Stimulated activated effector memory CD8-positive, alpha-beta T cell treated with anti-CD3 and anti-CD28 coated beads, Interleukin-12 subunit alpha, Interleukin-12 subunit beta, amount 100 ng/mL, for 72 hours (primary cell): ENCODE data around the gene DAB2IP.
"Not testable (repeated sequence)": the region's sequence is repeated elsewhere in the genome, so short reads cannot be mapped to it uniquely, and the experiment has no call there.

Experiments used
- ATAC-seq: fragments of 150-1000 bp; cut with Tn5 transposase; 2 replicates; pipeline ENCODE4 v1.10.0; 2021
- DNase-seq, 2 donors: peaks; one replicate each; pipeline ENCODE4 v3.0.0; 2021 to 2022; ENCODE audit warnings: low spot score in 2 of 2
- H3K27ac Mint-ChIP-seq: one replicate; pipeline ENCODE4 v1.8.0; 2022; ENCODE audit warnings: mild to moderate bottlenecking, mixed read lengths
- H3K36me3 Mint-ChIP-seq: one replicate; pipeline ENCODE4 v1.8.0; 2022; ENCODE audit warnings: mild to moderate bottlenecking, mixed read lengths
- H3K4me1 Mint-ChIP-seq: one replicate; pipeline ENCODE4 v1.8.0; 2022; ENCODE audit warnings: mixed read lengths
- H3K4me3 Mint-ChIP-seq: one replicate; pipeline ENCODE4 v1.8.0; 2022; ENCODE audit warnings: mild to moderate bottlenecking, mixed read lengths
- H3K9me3 Mint-ChIP-seq: one replicate; pipeline ENCODE4 v1.8.0; 2022; ENCODE audit warnings: mixed read lengths

The DAB2IP gene

DNA sequence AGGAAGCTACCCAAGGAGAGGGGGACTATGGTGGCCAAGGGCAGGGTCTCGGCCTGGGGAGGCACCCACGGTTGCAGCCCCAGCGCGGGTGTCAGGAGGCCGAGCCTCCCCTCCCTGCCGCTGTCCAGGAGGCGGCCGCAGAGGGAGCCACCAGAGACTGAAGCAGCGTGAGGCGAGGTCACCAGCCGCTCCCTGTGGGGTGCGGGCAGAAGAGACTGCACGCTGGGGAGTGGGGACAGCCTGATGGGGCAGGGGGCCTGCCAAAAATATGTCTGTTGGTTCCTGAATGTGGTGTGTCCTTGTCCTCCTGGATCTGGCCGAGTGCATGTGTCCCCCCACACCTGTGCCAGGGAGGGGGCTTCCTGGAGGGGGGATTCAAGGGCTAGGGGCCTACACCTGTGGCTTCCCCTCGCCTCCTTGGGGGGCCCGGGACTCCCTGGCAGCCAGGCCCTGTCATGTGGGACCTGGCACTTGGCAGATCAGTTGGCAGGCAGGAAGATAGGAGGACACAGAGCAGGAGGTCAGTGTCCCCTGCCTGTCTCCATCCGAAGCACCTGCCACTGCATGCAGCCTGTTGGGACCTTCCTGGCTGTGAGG is 131.2 kb downstream of the DAB2IP start:
- Mint-ChIP-seq H3K9me3 (peaks cover 4% of the 10 kb centered on the region), H3K4me1 (peaks cover 7% of the 10 kb centered on the region), H3K36me3 (no peaks in the 10 kb centered on the region), H3K27ac (no peak overlapping the region), H3K4me3 (no peak overlapping the region)
- no peak for ATAC-seq
- no peak for DNase-seq

DNA sequence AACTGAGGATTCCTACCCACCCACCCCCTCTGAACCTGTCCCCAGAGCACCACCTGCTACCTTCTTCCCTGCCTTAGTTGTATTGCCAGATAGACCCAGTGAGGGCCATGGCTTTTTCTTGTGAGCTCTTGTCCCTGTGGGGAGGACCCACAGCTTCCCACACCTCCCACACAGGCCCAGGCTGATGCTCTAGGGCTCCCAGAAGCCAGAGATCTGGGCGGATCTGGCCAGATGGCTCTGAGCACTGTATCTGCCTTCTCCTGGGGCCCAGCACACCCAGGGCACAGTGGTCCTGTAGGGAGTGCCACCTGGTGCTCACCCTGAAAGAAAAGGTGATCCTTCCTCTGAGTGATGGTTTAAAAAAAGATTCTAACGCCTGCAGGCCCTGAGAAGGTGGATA is 131.7 kb downstream of the DAB2IP start:
- ATAC-seq, result no peak
- H3K36me3 Mint-ChIP-seq, result no peaks in the 10 kb centered on the region
- no peak overlapping the region for H3K27ac Mint-ChIP-seq
- no peak overlapping the region for H3K4me3 Mint-ChIP-seq
- no peak for DNase-seq
- peaks cover 4% of the 10 kb centered on the region for H3K9me3 Mint-ChIP-seq
- peaks cover 7% of the 10 kb centered on the region for H3K4me1 Mint-ChIP-seq

DNA sequence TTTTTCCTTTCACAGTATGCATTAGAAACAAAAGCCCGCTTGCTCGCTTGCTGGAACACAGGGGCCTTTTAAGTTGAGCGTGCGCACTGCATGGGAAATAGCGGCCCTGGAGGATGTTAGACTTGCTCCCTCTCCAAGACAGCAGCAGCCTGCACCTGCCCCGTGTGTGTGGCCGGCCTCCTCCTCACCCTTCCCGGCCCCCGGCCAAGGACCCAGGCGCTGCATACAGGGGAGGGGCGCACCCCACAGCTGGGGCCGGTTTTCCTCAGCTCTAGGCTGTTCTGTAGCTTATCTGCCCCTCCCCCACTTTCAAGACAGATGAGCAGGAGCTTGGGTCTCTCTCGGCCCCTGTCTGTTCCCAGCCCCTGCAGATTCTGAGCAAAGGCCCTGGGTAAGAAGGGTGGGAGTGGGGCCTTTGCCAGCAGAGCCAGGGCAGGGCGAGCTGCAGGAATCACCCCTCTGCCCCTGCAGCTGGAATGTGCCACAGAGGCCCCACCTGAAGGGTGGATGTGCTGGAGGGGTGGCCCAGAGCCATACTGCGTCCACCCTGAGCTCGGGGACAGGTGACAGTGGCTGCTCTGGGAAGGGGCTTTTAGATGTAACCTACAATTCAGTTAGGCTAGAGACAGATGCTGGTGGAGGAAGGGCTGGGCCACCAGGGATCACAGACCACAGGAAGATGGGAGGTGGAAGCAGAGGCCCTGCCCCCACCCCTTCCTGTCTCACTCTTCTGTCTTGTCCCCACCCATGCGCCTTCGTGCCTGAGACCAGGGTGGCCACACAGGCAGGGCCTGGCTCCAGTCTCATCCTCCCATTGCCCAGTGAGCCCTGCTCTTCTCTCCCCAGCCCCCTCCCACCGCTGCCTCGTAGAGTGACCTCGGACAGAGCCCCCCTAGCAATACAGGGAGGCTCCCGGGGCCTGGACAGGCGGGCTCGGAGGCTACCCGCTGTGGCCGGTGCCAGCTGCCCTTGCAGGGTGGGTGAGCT is 132.4 kb downstream of the DAB2IP start:
- Mint-ChIP-seq H3K36me3 (no peaks in the 10 kb centered on the region), H3K9me3 (peaks cover 3% of the 10 kb centered on the region), H3K4me3 (no peak overlapping the region), H3K27ac (no peak overlapping the region), H3K4me1 (peaks cover 7% of the 10 kb centered on the region)
- no peak for DNase-seq
- no peak for ATAC-seq

DNA sequence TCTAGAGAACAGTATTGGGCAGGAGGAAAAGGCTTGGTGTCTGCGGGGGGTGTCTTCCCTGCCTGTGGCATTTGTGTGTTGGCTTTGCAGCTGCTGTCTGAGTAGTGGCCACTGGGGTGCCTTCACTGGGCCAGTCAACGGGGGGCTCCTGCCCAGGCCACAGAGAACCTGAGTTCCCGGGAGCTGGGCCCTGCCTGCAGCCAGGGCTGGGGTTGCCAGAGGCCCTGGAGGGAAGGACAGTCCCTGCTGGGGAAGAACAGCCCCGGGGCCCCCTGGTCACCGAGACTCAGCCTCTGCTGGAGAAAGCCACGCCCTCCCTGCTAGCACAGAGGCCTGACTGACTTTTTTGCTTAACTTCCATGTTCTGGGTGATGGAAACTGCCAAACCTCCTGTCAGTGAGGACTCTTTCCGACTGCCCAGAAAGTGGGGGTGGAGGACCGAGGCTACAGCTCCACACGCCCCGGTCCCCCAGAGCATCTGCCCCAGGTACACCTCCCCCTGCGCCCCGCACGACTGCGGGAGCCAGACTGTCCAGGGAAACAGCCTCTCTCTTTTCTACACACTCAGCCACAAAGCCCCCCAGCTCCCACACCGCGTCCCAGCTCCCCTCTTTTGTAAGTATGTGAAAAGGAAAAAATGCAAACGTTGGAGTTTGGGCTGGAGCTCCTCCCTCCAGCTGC is 133.4 kb downstream of the DAB2IP start:
- no peak overlapping the region for H3K27ac Mint-ChIP-seq
- ATAC-seq (no peak), DNase-seq (no peak)
- no peaks in the 10 kb centered on the region for H3K9me3 Mint-ChIP-seq
- H3K4me3 Mint-ChIP-seq, result no peak overlapping the region
- no peaks in the 10 kb centered on the region for H3K36me3 Mint-ChIP-seq
- peaks cover 7% of the 10 kb centered on the region for H3K4me1 Mint-ChIP-seq

DNA sequence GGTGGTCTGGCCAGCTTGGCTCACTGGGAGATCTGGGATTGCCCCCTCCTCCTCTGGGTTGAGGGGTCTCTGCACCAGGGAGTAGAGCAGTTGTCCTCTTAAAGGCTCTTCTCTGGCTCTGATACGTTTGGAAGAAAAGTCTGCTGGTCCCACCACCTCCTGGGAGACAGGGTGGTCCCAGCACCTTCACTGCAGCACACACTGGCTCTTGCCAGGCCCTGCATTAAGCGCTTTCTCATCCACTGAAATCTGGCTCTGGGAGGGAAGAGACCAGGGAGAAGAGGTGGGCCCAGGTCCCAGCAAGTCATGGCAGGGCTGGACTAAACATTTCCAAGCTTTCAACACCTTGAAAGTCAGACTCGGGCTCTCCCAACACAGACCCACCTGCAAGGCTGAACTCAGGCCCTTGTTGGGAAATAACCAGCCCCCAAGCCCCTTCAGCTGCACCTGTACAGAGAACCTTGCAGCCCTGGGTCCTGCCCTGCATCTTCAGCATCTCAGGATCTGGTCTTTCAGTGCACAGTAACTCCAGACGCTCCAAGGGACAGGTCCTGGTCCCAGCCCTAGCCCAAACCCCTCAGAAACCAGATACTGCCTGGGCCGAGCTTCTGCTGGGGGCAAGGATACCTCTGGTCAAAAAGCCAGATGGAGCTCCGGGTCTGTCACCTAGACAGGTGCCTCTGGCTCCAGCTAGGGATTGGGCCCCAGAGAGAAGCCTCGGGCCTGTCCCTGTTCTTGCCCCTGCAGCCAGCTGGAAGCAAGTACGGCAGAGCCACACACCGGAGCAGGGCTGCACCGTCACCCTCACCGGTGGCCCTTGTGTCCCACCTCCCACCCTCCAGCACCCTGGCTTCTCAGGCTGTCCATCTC is 134.5 kb downstream of the DAB2IP start:
- DNase-seq (no peak), ATAC-seq (no peak)
- Mint-ChIP-seq H3K27ac (no peak overlapping the region), H3K36me3 (no peaks in the 10 kb centered on the region), H3K9me3 (no peaks in the 10 kb centered on the region), H3K4me1 (peaks cover 7% of the 10 kb centered on the region), H3K4me3 (no peak overlapping the region)

DNA sequence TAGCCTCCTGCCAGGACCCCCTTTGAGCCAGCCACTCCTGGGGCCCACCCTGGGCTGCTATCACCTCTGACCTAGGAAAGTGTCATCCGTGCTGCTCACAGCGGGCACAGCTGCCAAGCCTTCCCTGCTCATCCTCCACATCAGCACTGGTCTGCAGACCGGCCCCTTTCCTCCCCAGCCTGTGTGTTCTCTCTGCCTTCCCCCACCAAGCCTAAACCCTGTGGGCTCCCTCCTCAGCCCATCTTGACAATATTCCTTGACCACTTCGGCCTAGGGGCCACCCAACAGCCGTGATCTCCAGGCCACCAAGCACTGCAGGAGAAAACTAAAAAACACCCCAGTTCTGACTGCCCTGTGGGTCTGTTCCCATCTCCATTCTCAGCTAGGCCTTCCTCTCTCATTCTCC is 135.1 kb downstream of the DAB2IP start:
- Mint-ChIP-seq H3K9me3 (no peaks in the 10 kb centered on the region), H3K27ac (no peak overlapping the region), H3K36me3 (no peaks in the 10 kb centered on the region), H3K4me3 (no peak overlapping the region), H3K4me1 (peaks cover 7% of the 10 kb centered on the region)
- DNase-seq (no peak), ATAC-seq (no peak)

DNA sequence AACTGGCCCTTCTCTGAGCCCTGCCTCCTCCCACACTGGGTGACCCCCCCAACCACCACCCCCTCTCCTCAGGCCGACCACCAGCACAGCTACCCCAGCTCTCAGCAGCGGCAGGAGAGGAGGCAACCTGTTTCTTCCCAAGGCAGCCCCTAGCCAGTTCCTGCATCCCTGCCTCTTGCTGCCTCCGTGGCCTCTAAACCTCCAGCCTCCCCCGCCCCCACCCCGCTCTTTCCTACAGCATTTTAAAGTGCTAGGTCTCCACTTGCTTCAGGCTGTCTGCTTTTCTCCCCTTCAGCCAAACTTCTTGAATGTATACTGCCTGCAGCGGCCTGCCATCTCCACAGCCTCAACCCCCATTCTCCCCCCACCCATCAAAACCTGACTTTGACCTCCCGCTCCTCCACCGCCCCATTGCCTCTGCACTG is 135.6 kb downstream of the DAB2IP start:
- H3K36me3 Mint-ChIP-seq, result no peaks in the 10 kb centered on the region
- DNase-seq (no peak), ATAC-seq (no peak)
- no peak overlapping the region for H3K27ac Mint-ChIP-seq
- H3K4me1 Mint-ChIP-seq, result peaks cover 7% of the 10 kb centered on the region
- H3K4me3 Mint-ChIP-seq, result no peak overlapping the region
- no peaks in the 10 kb centered on the region for H3K9me3 Mint-ChIP-seq

DNA sequence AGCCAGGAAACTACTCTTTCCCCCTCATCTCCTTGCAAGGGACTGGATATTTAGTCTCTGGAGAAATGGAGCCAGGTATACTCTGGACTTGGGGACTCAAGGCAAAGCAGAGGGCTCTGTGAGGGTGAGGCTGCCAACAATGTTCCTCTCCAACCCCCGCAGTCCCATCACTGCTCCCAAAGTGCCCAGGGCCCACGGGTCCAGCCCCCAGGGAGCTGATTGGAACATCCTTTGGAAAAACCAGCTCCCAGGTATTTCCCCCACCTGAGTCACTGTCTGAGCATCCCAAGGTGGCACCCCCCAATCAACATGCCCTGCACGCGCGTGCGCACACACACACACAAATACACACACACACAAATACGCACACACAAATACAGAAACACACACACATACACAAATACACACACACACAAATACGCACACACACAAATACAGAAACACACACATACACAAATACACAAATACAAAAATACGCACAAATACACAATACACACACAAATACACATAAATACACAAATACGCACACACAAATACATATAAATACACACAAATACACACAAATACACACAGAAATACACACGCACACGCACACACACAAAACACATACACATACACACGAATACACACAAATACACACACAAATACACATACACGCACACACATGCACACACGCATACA is 137.4 kb downstream of the DAB2IP start:
- no peaks in the 10 kb centered on the region for H3K9me3 Mint-ChIP-seq
- no peak for DNase-seq
- H3K27ac Mint-ChIP-seq, result no peak overlapping the region

DNA sequence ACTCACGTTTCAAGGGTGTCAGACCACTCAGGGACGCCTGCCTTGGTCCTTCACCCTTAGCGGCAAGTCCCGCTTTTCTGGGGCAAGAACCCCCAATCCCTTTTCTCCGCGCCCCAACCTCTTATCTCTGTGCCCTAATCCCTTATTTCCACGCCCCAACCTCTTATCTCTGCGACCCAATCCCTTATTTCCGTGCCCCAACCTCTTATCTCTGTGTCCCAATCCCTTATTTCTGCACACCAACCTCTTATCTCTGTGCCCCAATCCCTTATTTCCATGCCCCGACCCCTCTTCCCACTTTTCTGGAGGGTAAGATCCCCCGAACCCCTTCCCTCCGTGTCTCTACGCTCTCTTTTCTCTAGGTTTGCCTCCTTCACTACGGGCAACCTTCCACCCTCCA is 139.4 kb downstream of the DAB2IP start:
- H3K4me3 Mint-ChIP-seq, result no peak overlapping the region
- no peak overlapping the region for H3K27ac Mint-ChIP-seq
- no peaks in the 10 kb centered on the region for H3K36me3 Mint-ChIP-seq
- H3K4me1 Mint-ChIP-seq, result no peaks in the 10 kb centered on the region
- DNase-seq (no peak), ATAC-seq (no peak)
- no peaks in the 10 kb centered on the region for H3K9me3 Mint-ChIP-seq

More for the DNA sequence above, 137.4 kb downstream of the DAB2IP start:
- ATAC-seq, result no peak
- Mint-ChIP-seq H3K4me1 (peaks cover 4% of the 10 kb centered on the region), H3K36me3 (no peaks in the 10 kb centered on the region), H3K4me3 (no peak overlapping the region)

DNA sequence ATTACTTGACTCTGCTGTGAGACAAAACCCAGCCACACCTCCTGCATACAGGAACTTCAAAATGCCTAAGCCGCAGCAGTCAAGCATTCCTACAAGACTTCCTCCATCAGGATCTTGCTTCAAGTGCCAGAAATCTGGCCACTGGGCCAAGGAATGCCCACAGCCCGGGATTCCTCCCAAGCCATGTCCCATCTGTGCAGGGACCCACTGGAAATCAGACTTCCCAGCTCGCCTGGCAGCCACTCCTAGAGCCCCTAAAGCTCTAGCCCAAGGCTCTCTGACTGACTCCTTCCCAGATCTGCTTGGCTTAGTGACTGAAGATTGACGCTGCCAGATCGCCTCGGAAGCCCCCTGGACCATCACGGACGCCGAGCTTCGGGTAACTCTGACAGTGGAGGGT is 141.0 kb downstream of the DAB2IP start:
- not testable (repeated sequence) for DNase-seq, H3K4me3 Mint-ChIP-seq, H3K9me3 Mint-ChIP-seq, ATAC-seq, H3K36me3 Mint-ChIP-seq, H3K27ac Mint-ChIP-seq, H3K4me1 Mint-ChIP-seq

DNA sequence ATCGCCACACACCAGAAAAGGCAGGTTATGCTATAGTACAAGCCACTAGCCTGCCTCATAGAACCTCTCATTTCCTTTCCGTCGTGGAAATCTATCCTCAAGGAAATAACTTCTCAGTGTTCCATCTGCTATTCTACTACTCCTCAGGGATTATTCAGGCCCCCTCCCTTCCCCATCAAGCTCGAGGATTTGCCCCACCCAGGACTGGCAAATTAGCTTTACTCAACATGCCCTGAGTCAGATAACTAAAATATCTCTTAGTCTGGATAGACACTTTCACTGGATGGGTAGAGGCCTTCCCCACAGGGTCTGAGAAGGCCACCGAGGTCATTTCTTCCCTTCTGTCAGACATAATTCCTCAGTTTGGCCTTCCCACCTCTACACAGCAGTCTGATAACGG is 142.9 kb downstream of the DAB2IP start:
- ATAC-seq, DNase-seq, H3K27ac Mint-ChIP-seq, H3K4me3 Mint-ChIP-seq, H3K9me3 Mint-ChIP-seq, H3K36me3 Mint-ChIP-seq, H3K4me1 Mint-ChIP-seq: not testable (repeated sequence)

DNA sequence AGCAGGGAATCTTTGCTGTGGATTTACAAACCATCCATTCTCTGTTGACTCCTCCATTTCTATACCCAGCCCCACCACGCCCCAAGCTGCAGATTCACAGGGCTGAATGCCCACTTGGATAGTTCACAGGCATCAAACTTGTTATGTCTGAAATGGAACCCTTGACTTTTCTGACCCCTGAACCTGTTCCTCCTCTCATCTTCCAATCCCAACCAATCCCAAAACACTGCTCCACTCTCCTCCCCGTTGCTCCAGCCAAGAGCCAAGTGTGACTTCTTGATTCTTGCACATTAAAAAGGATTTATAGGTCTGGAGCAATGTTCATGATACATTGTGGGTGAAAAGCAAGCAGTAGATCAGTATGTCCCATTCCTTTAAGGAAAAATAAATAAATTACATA is 145.6 kb downstream of the DAB2IP start:
- no peak for DNase-seq
- H3K9me3 Mint-ChIP-seq, result no peaks in the 10 kb centered on the region
- no peak overlapping the region for H3K27ac Mint-ChIP-seq
- no peak for ATAC-seq
- H3K4me1 Mint-ChIP-seq, result no peaks in the 10 kb centered on the region
- H3K4me3 Mint-ChIP-seq, result no peak overlapping the region
- H3K36me3 Mint-ChIP-seq, result no peaks in the 10 kb centered on the region

DNA sequence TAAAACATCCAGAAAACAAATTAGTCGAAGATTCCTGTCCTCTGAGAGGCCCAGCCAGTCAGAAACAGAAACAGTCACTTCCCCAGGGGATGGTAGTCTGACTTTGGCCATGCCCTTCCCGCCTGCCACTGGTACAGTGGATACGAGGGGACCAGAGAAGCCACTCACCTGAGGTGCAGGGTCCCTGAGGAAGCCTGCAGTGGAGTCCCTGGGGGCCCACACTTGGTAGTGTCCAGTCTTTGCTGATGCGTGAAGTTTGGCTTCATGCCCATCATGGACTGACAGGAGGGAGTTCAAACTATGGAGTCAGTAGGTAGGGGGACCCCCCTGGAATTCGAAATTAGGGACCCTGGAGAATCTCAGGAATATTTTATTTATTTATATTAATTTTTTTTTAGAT is 147.5 kb downstream of the DAB2IP start:
- Mint-ChIP-seq H3K4me1 (no peaks in the 10 kb centered on the region), H3K4me3 (no peak overlapping the region)
- DNase-seq, result no peak

DNA sequence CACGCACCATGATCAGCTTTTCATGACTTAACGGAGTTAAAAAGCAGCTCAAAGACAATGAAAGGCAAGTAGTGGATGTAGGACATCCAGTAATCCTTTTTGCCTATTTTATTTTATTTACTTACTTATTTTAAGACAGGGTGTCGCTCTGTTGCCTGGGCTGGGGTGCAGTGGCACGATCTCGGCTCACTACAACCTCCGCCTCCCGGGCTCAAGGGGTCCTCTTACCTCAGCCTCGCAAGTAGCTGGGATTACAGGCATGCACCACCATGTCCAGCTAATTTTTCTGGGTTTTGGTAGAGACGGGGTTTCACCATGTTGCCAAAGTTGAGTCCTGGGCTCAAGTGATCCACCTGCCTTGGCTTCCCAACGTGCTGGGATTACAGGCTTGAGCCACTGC is 148.9 kb downstream of the DAB2IP start:
- Mint-ChIP-seq H3K36me3 (no peaks in the 10 kb centered on the region), H3K4me3 (no peak overlapping the region), H3K9me3 (peaks cover 5% of the 10 kb centered on the region), H3K27ac (no peak overlapping the region), H3K4me1 (no peaks in the 10 kb centered on the region)
- no peak for ATAC-seq
- DNase-seq, result no peak

More for the DNA sequence above, 147.5 kb downstream of the DAB2IP start:
- Mint-ChIP-seq H3K36me3 (no peaks in the 10 kb centered on the region), H3K9me3 (peaks cover under 1% of the 10 kb centered on the region), H3K27ac (no peak overlapping the region)
- ATAC-seq, result no peak
